ENCODE data around the gene CD9.

- no peak for TF ChIP-seq CTCF (IDR thresholded peaks at IDR 0.05)
- TF ChIP-seq POLR2A (IDR thresholded peaks at IDR 0.05): no peak
Observed at GRCh38 chr12:6212086-6212485, 11.9 kb downstream of the CD9 start.

All from esophagus squamous epithelium (tissue), 4 donors.